NCI-H2196 (cell line): ENCODE results near the gene GPR137.
"Not testable (repeated sequence)": the region's sequence is repeated elsewhere in the genome, so short reads cannot be mapped to it uniquely, and the experiment has no call there.

Source experiments
- DNase-seq: peaks from one replicate; lab custom pipeline; 2025; ENCODE audit not compliant: unreplicated experiment; lab: John Stamatoyannopoulos, UW

Gene GPR137, protein sequence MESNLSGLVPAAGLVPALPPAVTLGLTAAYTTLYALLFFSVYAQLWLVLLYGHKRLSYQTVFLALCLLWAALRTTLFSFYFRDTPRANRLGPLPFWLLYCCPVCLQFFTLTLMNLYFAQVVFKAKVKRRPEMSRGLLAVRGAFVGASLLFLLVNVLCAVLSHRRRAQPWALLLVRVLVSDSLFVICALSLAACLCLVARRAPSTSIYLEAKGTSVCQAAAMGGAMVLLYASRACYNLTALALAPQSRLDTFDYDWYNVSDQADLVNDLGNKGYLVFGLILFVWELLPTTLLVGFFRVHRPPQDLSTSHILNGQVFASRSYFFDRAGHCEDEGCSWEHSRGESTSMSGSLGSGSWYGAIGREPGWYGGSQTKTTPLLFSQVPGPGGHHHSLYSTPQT

DNA sequence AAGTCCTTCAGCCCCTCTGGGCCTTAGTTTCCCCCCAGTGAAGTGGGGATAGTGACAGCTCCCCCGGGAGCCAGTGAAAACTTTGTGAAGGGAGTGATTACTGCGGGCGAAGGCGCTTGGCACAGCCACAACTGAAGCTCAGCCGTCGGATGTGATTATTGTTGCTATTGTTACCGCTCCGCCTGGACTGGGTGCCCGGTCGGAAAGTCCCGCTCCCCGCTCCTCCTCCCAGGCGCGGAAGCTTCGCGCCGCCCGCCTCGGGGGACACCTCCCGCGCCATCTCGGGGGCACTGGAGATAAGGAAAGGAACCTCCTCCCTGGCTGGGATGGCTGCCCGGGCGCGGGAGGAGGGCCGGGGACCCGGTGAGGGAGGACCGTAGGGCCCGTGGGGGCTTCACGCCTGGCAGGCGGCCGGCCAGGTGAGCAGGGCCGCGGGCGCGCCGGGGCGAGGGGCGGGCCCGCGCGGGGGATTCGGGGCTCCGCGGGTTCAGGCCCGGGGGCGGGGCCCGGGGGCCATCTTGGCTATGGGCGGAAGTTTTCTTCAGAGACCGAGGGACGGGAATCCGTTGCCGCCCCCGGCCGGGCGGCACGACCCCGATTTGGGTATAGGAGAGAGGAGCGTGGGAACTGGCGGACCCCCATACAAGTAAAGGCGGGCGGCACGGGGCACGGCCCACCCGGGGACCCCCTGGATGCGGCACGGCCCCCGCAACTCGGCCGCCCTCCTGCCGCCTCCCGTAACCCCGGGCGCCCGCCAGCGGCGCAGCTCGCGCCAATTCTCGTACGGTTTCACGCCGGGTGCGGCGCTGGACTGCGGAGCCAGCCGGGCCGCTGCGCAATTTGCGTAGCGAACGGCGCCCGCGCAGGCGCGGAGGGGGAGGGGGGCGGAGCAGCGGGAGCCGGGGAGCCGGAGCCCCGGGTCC, at the start of gene GPR137:
TSS of gene GPR137 (plus strand) at position 887 of the 923 bp plus-strand sequence. CDS start 677 bp downstream, outside the sequence.
- DNase-seq, result peak; percentile 89

DNA sequence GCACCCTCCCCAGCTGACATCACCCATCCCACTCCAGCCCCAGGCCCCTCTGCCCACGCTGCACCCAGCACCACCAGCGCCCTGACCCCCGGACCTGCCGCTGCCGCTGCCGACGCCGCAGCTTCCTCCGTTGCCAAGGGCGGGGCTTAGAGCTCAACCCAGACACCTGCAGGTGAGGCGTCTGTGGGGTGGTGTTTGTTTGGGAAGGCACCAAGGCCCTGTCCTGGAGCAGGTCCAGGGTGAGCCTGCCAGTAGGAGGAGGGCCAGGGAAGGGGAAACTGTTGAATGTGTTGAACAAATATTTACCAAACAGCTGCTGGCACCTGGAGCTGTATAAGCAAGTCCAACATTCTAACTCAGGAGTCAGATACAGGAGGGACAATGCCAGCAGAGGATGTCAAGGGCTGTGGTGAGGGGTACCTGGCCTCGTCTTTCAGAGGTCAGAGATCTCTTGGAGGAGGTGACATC, 48.1 kb upstream of the GPR137 start:
- DNase-seq, result peak; percentile 97

DNA sequence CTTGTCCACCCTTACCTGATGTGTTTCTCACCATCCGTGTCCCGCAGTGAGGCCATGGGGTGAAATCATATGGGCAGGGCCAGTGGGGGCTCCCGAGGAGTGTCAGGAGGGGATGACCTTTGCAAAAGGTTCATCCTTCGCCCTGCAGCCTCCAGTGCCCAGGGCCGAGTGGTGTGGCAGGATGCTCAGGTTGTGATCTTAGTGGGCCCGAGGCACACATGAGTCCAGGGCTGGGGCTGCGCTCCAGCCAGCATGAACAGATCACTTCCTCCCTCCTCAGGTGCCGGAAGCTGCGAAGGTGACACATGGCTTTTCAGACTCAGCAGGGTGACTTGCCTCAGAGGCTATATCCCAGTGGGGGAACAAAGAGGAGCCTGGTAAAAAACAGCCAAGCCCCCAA, 47.6 kb upstream of the GPR137 start:
- DNase-seq, result no peak

DNA sequence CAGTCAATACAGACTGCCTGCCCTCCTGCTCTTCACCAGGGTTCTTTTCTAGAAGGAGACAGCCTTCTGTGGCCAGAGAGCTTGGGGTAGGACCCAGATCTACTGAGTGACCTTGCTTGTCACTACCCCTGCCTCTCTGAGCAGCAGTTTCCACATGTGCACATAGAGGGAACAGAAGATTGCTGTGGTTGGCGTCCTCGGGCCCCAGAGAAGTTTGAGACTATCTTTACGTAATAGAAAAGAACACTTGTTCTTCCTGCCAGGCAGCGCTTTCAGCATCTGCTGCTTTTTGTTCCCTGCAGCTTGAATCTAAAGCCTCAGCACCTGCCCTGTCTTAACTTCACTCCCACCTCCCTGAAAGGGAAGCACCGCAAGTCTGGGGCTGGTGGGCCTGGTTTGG, 46.6 kb upstream of the GPR137 start:
- DNase-seq, result no peak

DNA sequence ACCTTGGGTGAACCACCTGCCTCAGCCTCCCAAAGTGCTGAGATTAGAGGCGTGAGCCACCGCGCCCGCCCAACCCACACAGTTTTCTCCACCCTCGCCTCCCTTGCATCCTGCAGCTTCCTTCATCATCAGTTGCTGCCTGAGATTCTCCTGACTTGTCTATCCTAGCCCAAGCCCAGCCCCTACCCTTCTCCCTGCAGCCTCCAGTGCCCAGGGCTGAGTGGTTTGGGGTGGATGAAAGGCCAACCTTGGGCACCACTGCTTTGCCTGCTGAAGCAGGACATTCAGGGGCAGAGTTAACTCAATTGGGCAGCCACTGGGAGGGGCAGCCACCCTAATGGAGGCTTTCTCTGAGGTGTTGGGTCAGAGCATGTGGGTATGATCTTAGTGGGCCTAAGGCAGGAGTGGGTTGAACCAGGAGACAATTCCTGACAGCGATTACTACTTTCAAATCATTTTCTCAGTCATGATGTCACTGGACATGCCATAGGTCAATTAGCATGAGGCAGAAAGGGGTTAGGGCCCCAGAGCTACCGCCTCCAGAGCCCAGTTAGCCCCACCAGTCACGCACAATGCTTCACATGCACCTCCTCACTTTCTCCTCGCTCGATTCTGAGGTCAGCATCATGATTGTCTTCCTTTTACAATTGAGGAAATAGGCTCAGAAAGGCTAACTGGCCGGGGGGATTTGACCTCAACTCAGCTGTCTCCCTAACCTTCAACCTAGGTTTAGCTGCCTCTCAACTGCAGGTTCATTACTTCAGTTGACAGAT, 45.8 kb upstream of the GPR137 start:
- DNase-seq, result peak; percentile 61

DNA sequence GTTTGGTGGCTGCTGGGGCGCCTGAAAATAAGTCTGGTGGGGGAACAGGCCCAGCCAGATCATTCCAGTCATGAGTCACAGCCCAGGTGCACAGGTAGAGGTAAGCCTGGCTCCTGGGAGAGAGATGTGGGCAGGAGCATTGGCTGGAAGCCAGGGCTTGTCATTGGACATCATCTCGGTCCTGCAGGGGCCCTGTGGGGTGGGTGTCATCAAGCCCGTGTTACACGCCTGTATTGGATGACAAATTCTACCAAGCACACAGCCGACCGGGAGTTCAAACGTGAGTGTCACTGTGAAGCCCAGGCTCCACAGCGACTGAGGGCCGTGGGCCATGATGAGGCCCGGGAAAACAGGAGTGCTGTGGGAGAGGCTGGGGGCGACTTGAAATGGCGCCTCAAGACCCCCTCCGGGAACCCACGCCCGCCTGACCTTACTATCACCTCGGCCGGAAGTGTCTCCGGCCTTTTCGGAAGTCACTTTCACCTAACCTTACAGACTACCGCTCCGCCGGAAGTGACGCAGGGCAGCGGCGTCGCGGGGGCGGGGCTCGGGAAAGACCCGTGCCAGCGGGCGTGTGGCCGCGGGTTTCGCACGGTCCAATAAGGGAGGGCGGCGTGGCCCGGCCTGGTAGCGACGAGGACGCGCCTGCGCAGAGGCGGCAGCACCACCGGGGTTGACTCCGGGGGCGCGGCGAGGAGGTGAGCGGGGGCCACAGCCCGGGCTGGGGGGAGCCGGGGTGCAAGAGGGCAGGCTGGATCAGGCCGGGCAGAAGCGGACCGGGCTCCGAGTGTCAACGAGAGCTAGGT, 45.0 kb upstream of the GPR137 start, which contains the start of gene FKBP2:
TSS of gene FKBP2 (plus strand) at position 661 of the 806 bp plus-strand sequence. CDS start 1,293 bp downstream, outside the sequence.
- DNase-seq, result peak; percentile 98

DNA sequence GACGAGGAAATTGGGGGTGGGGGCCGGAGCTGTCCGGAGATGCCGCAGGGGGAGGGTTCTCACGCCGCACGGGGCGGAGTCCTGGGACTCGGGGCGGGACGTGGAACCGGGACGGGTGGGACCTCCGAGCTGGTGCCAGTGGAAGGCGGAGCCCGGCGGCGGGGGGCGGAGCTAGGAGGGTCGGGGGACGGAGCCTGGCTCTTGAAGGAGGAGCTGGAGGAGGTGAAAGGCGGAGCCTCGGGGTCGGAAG, 44.5 kb upstream of the GPR137 start:
- DNase-seq, result peak; percentile 98

DNA sequence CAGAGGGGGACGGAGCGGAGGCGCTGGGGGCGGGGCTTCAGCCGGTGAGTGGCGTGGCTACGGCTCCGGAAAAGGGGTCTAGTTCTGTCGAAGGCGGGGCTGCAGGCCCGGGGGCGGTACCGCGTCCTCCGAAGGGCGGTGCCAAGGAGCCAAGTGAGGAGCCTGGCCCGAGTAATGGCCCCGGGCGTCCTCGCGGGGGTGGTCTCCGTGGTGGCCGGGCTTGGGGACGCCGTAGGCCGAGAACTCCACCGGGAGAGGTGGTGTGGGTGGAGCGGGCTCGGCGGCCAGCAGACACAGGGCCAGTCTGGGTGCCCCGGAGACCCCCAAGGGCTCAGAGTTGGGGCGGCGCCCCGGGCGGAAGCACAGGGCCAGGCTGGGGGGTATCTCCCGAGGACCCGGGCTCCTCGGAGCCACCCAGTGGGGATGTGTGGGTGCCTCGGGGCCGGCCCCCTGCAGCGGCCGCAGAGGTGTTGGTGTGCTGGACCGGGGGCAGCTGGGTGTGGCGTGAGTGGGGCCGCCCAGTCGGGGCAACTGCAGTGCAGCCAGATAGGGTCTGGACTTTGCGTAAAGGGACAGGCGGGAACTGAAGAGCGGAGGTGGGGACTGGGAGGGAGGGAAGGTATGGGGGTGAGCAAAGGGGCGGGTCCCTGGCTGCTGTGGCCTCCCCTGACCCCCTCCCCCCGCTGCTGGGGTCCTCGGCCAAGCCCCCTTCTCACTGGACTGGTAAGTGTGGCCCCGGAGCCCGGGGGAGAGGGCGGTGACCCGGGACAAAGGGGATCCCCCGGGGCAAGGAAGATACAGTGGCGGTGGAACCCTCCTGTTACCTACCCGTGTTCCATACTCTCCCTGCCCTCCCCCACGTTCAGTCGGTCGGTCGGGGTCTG, 43.9 kb upstream of the GPR137 start:
- DNase-seq, result peak; percentile 19

DNA sequence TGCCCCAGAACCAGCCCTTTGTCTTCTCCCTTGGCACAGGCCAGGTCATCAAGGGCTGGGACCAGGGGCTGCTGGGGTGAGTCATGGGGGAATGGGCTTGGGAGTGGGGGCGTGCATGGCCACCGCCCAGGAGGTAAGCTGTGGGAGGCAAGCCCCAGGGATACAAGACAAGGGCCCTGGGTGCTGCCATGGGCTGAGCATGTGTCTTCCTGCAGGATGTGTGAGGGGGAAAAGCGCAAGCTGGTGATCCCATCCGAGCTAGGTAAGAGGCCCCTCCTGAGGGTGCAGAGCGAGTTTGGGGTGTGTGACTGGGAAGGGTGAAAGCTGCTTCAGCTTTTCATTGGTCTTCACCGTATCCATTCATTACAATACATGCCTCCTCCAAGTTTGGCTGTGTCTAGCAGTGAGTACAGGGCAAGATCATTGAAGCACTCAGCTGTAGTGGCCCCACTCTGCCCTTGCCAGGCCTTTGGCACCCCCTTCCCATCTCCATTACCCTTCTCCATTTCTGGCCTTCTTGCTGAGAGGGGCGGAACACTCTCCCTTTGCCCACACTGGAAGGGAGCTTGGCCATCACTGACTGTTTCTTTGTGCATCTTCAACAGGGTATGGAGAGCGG, 42.3 kb upstream of the GPR137 start:
- no peak for DNase-seq

DNA sequence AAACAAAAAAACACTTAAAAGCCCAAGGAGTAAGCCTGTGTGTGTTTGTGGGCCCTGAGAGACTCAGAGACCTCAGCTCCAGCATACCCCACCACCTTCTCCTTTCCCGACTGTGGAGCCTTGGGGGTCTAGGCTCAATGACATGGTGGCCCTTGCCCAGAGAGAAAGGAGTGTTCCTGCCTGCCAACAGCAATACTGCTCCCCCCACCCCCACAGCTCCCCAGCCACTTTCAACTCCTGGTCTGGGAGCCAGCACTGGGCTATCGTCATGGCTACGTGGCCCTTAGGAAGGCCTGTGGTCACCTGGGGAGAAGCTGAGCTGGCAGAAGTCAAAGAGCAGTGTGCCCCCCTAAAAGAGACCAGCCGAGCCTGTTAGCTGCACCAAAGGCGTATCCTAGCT, 41.5 kb upstream of the GPR137 start:
- no peak for DNase-seq

DNA sequence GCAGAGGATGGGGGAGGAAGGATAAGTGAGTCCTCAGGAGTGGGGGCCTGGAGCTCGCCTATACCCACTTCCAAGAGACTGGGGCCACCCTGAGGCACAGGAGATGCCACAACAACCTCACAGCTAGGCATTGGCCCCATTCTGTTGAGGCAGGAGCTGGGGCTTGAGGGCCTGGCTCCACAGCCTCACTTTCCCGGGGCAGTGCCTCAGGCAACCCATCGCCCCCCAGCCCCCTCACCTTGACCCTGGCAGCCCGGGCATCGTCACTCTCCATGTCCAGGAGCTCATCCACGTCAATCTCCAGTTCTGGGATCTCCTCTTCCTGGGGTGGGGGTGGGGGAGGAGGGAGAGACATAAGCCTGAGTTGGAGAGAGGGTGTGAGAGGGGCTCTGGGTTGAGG, 40.7 kb upstream of the GPR137 start:
- DNase-seq, result no peak

DNA sequence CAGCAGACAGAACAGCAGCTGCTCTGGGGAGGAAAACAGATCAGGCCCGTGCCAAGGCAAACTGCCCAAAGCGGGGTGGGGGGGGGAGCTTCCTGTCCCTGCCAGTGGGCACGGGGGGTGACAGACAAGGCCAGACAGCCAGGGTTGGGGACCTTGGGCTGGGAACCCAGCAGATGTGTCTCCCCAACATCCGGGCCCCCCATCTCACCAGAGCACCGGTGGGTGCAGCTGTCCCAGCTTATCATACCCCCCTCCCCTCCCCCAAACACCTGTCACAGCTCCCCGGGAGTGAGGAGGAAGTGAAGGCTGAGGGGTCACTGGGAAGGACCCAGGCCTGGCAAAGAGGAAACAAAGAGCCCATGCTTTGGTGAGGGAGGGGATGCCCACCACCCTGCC, 40.2 kb upstream of the GPR137 start:
- DNase-seq, result peak; percentile 52

DNA sequence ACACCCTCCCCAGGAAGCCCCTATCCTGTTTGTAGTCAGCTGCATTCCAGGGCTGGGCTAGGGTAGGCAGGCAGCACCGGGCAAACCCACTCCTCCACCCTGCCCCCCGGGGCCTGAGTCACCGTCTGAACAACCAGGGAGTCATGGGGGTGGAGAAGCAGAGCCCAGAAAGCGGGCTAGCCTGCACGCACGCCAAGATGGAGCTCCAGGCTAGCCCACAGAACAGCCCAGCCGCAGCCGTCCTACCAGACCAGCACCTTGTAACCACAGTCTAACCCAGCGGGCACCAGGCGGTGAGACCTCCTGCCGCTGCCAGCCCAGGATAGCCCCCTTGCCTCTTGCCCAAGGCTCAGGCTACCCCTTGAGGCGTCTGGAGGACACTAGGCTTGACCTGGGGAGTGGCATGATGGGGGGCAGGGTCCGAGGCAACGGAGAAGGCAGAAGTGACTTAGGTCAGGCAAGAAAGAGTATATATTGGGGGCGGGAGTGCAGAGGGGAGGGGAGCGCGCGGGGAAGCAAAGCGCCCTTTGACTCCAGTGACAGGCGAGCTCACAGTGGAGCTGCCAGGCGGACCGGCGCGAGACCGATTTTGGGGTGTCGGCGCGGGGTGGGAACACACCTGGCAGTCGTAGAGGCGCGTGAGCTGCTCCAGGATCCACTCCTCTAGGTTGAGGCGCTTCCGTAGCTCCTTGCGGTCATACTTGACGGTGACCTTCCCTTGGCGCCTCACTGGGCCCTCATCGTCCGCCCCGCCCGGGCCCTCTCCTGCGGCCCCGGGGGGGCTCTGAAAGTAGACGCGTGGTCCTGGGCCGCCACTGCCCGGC, 39.6 kb upstream of the GPR137 start:
- DNase-seq, result peak; percentile 62

DNA sequence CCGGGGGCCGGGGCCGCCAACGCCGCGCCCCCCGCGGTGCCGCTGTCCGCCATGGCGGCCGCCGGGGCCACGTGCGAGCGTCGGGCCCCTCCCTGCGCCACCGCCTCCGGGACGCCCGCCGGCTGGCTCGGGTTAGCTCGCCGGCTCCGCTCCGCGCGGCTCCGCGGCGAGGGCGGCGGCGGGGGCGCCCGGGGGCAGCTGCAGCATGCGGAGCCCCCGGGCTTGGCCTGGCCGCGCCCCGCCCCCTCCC, 39.1 kb upstream of the GPR137 start:
- DNase-seq, result not testable (repeated sequence)

DNA sequence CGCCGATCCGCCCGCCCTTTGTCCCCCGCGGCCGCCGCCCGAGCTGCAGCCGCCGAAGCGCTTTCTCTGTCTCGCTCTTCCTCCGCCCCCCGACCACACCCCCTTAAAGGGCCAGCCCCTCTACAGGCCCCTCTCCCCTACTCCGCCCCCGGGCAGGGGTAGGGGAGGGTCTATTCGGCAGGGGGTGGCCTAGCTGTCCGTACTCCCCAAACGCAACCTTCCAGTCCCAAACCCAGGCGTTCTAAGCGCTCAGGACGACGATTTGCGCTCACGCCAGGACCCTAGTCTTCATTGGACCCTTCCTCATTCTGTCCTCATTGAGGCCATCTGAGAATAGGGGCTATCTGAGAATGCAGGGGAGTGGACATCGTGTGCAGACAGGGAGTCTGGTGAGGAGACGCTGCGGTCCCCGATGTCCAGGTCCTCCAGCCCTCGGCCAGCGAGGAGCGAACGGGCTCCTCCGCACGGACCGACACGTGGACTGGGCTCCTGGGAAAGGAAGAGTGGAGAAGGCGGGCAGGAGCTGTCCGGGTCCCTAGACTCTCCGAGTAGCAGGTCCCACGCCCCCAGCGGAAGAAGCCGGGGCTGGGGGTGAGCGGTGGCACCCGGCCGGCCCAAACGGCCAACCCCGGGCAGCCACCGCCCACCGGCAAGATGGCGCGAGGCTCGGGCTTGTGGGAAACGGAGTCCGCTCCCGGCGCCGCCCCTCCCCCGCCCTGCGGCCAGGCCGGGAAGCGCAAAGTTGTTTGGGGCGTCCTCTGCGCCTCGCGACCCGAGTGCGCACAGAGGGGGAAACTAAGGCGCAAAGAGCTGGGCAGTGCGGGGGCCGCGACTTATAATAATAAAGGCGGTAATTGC, 38.5 kb upstream of the GPR137 start, which contains the start of gene PPP1R14B:
TSS of gene PPP1R14B (minus strand) at position 73 of the 858 bp plus-strand sequence. CDS start 270 bp downstream, outside the sequence.
- peak; percentile 87 for DNase-seq

DNA sequence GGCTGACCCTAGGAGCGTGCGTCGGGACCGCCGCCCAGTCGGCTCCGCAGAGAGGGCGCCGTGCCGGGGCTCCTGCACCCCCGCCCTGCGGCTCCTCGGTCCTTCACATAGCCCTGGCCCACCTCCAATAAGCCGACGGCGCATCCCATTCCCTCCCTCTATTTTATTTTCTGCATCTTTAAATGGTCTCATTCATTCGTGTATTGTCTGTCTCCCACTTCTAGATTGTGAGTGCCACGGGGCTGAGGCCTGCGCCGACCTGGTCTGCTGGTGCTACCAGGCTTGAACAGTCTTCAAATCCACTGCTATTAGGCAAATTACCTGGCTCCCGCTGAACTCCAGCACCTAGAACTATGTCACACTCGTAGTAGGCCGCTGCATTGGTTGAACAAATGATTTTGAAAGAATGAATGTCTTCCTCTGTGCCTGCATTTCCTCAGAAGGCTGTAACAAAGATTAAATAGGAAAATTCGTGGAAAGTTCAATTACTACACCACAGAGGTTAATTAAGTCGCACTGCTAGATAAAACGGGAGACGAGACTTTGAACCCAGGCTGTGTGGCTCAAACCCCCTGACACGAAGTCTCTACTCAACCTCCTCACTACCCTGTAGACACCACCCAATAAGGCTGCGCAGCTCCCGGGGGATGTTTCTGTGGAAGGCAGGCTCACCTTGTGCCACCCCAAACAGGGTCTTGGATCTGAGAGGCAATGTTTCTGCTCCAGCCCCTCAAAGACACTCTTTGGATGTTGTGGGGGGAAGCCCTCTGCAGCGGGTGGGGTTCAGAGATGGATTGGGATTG, 37.7 kb upstream of the GPR137 start:
- no peak for DNase-seq

DNA sequence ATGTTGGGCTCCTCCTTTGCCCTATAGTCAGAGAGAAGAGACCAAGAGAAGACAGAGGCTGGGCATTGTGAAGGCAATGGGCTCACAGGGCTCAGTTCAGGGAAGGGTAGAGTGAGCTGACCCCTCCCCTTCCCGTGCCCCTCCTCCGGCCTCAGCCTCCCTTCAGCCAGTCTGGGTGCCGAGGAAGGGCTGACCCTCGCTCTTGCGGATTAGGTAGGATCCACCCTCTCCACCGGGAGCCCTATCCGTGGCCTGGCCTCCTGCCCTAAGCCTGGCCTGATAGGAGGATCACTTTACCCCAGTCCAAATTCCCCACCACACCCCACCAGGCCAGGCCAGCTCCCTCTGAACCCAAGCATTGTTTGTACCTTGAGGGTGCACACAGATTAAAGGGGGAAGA, 37.1 kb upstream of the GPR137 start:
- no peak for DNase-seq
